ENCODE data around the gene SLC9A5.
A peak's percentile ranks its signal among the peaks of the same experiment; 100 is the strongest.

SLC9A5 gene

GRCh38 chr16:67206838-67207248 is 41.9 kb upstream of the SLC9A5 start:
- H3K27ac ChIP-seq (ENCODE audit: low read depth, low read length), result no peak overlapping the region
- H2BK15ac ChIP-seq (replicated peaks; ENCODE audit: low read depth), result no peak overlapping the region
- H3K79me2 ChIP-seq (ENCODE audit: control insufficient read depth, insufficient read depth, low read length), result no peaks in the 10 kb centered on the region
- H3K23ac ChIP-seq (ENCODE audit: low read length), result no peak overlapping the region
- DNase-seq, result peak; percentile 37
- no peak overlapping the region for H4K8ac ChIP-seq (ENCODE audit: low read depth, low read length)
- no CpG with 5 or more reads among the region's 3 CpGs for WGBS (ENCODE audit: extremely low coverage, insufficient coverage, low lambda C conversion rate)
- H2BK120ac ChIP-seq (ENCODE audit: low read depth, low read length), result no peak overlapping the region
- no peak overlapping the region for H4K5ac ChIP-seq (ENCODE audit: low read length)
- no peaks in the 10 kb centered on the region for H3K79me1 ChIP-seq (ENCODE audit: low read length)
- no peak overlapping the region for H3K4me3 ChIP-seq (ENCODE audit: low read length)
- H3K36me3 ChIP-seq (ENCODE audit: control insufficient read depth, insufficient read depth, low read length), result no peaks in the 10 kb centered on the region
- H3K18ac ChIP-seq (ENCODE audit: low read length), result no peak overlapping the region
- H2BK5ac ChIP-seq (ENCODE audit: low read length), result no peak overlapping the region
- no peak overlapping the region for H3K56ac ChIP-seq (ENCODE audit: low read length)
- no peak overlapping the region for H3K9ac ChIP-seq (ENCODE audit: low read length)
- no peak overlapping the region for H3K4ac ChIP-seq (ENCODE audit: low read depth, low read length)
- H3K4me2 ChIP-seq (ENCODE audit: low read length), result no peak overlapping the region
- no peaks in the 10 kb centered on the region for H3K27me3 ChIP-seq (ENCODE audit: insufficient read depth, low read length, poor library complexity)
- no peaks in the 10 kb centered on the region for H3K4me1 ChIP-seq (ENCODE audit: control insufficient read depth, low read depth, low read length)
- no peak overlapping the region for H2AK5ac ChIP-seq (ENCODE audit: low read length)

GRCh38 chr16:67207249-67208091 is 41.3 kb upstream of the SLC9A5 start:
- Histone ChIP-seq H3K4me1 (ENCODE audit: control insufficient read depth, low read depth, low read length) (no peaks in the 10 kb centered on the region), H3K18ac (ENCODE audit: low read length) (no peak overlapping the region), H3K79me2 (ENCODE audit: control insufficient read depth, insufficient read depth, low read length) (no peaks in the 10 kb centered on the region), H3K27ac (ENCODE audit: low read depth, low read length) (no peak overlapping the region), H3K4me2 (ENCODE audit: low read length) (no peak overlapping the region), H2BK120ac (ENCODE audit: low read depth, low read length) (no peak overlapping the region), H2AK5ac (ENCODE audit: low read length) (no peak overlapping the region), H3K56ac (ENCODE audit: low read length) (no peak overlapping the region), H4K5ac (ENCODE audit: low read length) (no peak overlapping the region), H3K79me1 (ENCODE audit: low read length) (no peaks in the 10 kb centered on the region), H3K4me3 (ENCODE audit: low read length) (no peak overlapping the region), H3K27me3 (ENCODE audit: insufficient read depth, low read length, poor library complexity) (no peaks in the 10 kb centered on the region), H3K36me3 (ENCODE audit: control insufficient read depth, insufficient read depth, low read length) (no peaks in the 10 kb centered on the region), H4K8ac (ENCODE audit: low read depth, low read length) (no peak overlapping the region), H3K9ac (ENCODE audit: low read length) (no peak overlapping the region), H3K23ac (ENCODE audit: low read length) (no peak overlapping the region), H2BK5ac (ENCODE audit: low read length) (no peak overlapping the region), H3K4ac (ENCODE audit: low read depth, low read length) (no peak overlapping the region), H2BK15ac (replicated peaks; ENCODE audit: low read depth) (no peak overlapping the region)
- no peak for DNase-seq
- no CpG with 5 or more reads among the region's 21 CpGs for WGBS (ENCODE audit: extremely low coverage, insufficient coverage, low lambda C conversion rate)

GRCh38 chr16:67208154-67208896 is 40.5 kb upstream of the SLC9A5 start:
- DNase-seq, result no peak
- H3K79me1 ChIP-seq (ENCODE audit: low read length), result no peaks in the 10 kb centered on the region
- H3K36me3 ChIP-seq (ENCODE audit: control insufficient read depth, insufficient read depth, low read length), result no peaks in the 10 kb centered on the region
- no peak overlapping the region for H2BK15ac ChIP-seq (replicated peaks; ENCODE audit: low read depth)
- no peak overlapping the region for H3K23ac ChIP-seq (ENCODE audit: low read length)
- no peak overlapping the region for H3K9ac ChIP-seq (ENCODE audit: low read length)
- no peaks in the 10 kb centered on the region for H3K4me1 ChIP-seq (ENCODE audit: control insufficient read depth, low read depth, low read length)
- no peak overlapping the region for H4K8ac ChIP-seq (ENCODE audit: low read depth, low read length)
- no peak overlapping the region for H3K18ac ChIP-seq (ENCODE audit: low read length)
- no peaks in the 10 kb centered on the region for H3K79me2 ChIP-seq (ENCODE audit: control insufficient read depth, insufficient read depth, low read length)
- WGBS (ENCODE audit: extremely low coverage, insufficient coverage, low lambda C conversion rate), result no CpG with 5 or more reads among the region's 11 CpGs
- H4K5ac ChIP-seq (ENCODE audit: low read length), result no peak overlapping the region
- no peak overlapping the region for H3K27ac ChIP-seq (ENCODE audit: low read depth, low read length)
- no peak overlapping the region for H3K4me3 ChIP-seq (ENCODE audit: low read length)
- no peak overlapping the region for H2BK120ac ChIP-seq (ENCODE audit: low read depth, low read length)
- H3K4me2 ChIP-seq (ENCODE audit: low read length), result no peak overlapping the region
- H3K56ac ChIP-seq (ENCODE audit: low read length), result no peak overlapping the region
- no peaks in the 10 kb centered on the region for H3K27me3 ChIP-seq (ENCODE audit: insufficient read depth, low read length, poor library complexity)
- no peak overlapping the region for H2AK5ac ChIP-seq (ENCODE audit: low read length)
- H2BK5ac ChIP-seq (ENCODE audit: low read length), result no peak overlapping the region
- no peak overlapping the region for H3K4ac ChIP-seq (ENCODE audit: low read depth, low read length)

- Histone ChIP-seq H3K4me3 (ENCODE audit: low read length) (no peak overlapping the region), H2BK5ac (ENCODE audit: low read length) (no peak overlapping the region), H2BK120ac (ENCODE audit: low read depth, low read length) (no peak overlapping the region), H2AK5ac (ENCODE audit: low read length) (no peak overlapping the region), H4K5ac (ENCODE audit: low read length) (no peak overlapping the region), H3K36me3 (ENCODE audit: control insufficient read depth, insufficient read depth, low read length) (no peaks in the 10 kb centered on the region), H3K79me2 (ENCODE audit: control insufficient read depth, insufficient read depth, low read length) (no peaks in the 10 kb centered on the region), H3K23ac (ENCODE audit: low read length) (no peak overlapping the region), H3K4ac (ENCODE audit: low read depth, low read length) (no peak overlapping the region), H3K4me2 (ENCODE audit: low read length) (no peak overlapping the region), H3K18ac (ENCODE audit: low read length) (no peak overlapping the region), H3K27ac (ENCODE audit: low read depth, low read length) (no peak overlapping the region), H3K79me1 (ENCODE audit: low read length) (no peaks in the 10 kb centered on the region), H3K4me1 (ENCODE audit: control insufficient read depth, low read depth, low read length) (no peaks in the 10 kb centered on the region), H3K9ac (ENCODE audit: low read length) (no peak overlapping the region), H2BK15ac (replicated peaks; ENCODE audit: low read depth) (no peak overlapping the region), H3K56ac (ENCODE audit: low read length) (no peak overlapping the region), H4K8ac (ENCODE audit: low read depth, low read length) (no peak overlapping the region), H3K27me3 (ENCODE audit: insufficient read depth, low read length, poor library complexity) (no peaks in the 10 kb centered on the region)
- WGBS (ENCODE audit: extremely low coverage, insufficient coverage, low lambda C conversion rate), result no CpG with 5 or more reads among the region's 8 CpGs
- DNase-seq, result no peak
Measured at GRCh38 chr16:67209565-67209964, 39.2 kb upstream of the SLC9A5 start.

- H2AK5ac ChIP-seq (ENCODE audit: low read length), result no peak overlapping the region
- no peaks in the 10 kb centered on the region for H3K79me2 ChIP-seq (ENCODE audit: control insufficient read depth, insufficient read depth, low read length)
- WGBS (ENCODE audit: extremely low coverage, insufficient coverage, low lambda C conversion rate), result no CpG with 5 or more reads among the region's 25 CpGs
- H3K4me1 ChIP-seq (ENCODE audit: control insufficient read depth, low read depth, low read length), result no peaks in the 10 kb centered on the region
- H3K4me3 ChIP-seq (ENCODE audit: low read length), result no peak overlapping the region
- H3K4ac ChIP-seq (ENCODE audit: low read depth, low read length), result no peak overlapping the region
- H2BK120ac ChIP-seq (ENCODE audit: low read depth, low read length), result no peak overlapping the region
- H3K79me1 ChIP-seq (ENCODE audit: low read length), result no peaks in the 10 kb centered on the region
- no peak overlapping the region for H2BK5ac ChIP-seq (ENCODE audit: low read length)
- H4K5ac ChIP-seq (ENCODE audit: low read length), result no peak overlapping the region
- H3K4me2 ChIP-seq (ENCODE audit: low read length), result no peak overlapping the region
- H3K23ac ChIP-seq (ENCODE audit: low read length), result no peak overlapping the region
- H3K27me3 ChIP-seq (ENCODE audit: insufficient read depth, low read length, poor library complexity), result no peaks in the 10 kb centered on the region
- no peak overlapping the region for H2BK15ac ChIP-seq (replicated peaks; ENCODE audit: low read depth)
- H3K9ac ChIP-seq (ENCODE audit: low read length), result no peak overlapping the region
- DNase-seq, result no peak
- H4K8ac ChIP-seq (ENCODE audit: low read depth, low read length), result no peak overlapping the region
- H3K36me3 ChIP-seq (ENCODE audit: control insufficient read depth, insufficient read depth, low read length), result no peaks in the 10 kb centered on the region
- H3K56ac ChIP-seq (ENCODE audit: low read length), result no peak overlapping the region
- H3K18ac ChIP-seq (ENCODE audit: low read length), result no peak overlapping the region
- no peak overlapping the region for H3K27ac ChIP-seq (ENCODE audit: low read depth, low read length)
Measured at GRCh38 chr16:67210069-67210937, 38.5 kb upstream of the SLC9A5 start.

All from mesendoderm (in vitro differentiated cells).